Measurements from ENCODE around the gene CENPS. TPM values are rescaled to one million over a fixed set of nuclear protein-coding genes. Genes with fewer than 3 reads are reported as not detected.

Gene CENPS
- total RNA-seq, 1 experiment from 2014 or later = 20.1 TPM

- peak overlapping the region; percentile 84 for H3K27ac Mint-ChIP-seq (ENCODE audit: unreplicated experiment)
- no TSS peak for BruUV-seq (replicated peaks)
- Histone ChIP-seq H3K4me1 (peaks cover 14% of the 10 kb centered on the region; the same call in 1 of the 2 replicates), H3K36me3 (ENCODE audit: control insufficient read depth, insufficient read depth, low read length) (no peaks in the 10 kb centered on the region; the same call in 1 of the 2 replicates), H3K9me3 (no peaks in the 10 kb centered on the region), H3K4me3 (ENCODE audit: low read depth, low read length) (peak overlapping the region; percentile 77), H3K27me3 (replicated peaks; ENCODE audit: control insufficient read depth, insufficient read depth, low read length) (no peaks in the 10 kb centered on the region)
- peaks cover 5% of the 10 kb centered on the region for H3K4me1 Mint-ChIP-seq (ENCODE audit: low read depth, unreplicated experiment)
- no peak for TF ChIP-seq CTCF (IDR thresholded peaks at IDR 0.05; ENCODE audit: insufficient read depth in 1 of 2, low read depth in 1 of 2, low read length in 1 of 2, severe bottlenecking in 1 of 2, unreplicated experiment in 1 of 2)
- intact Hi-C loops (cut with micrococcal nuclease; ENCODE audit: unreplicated experiment) = no loop called here
- no peak for DNase-seq
- no peaks in the 10 kb centered on the region for H3K9me3 Mint-ChIP-seq (ENCODE audit: unreplicated experiment)
- ChIA-PET CTCF (interaction anchor here (2.4 kb wide), 1 partner anchor 22 kb away, joined by 16 read pairs; no protein-coding TSS in a partner anchor), POLR2A (interaction anchor here (0.6 to 2.0 kb wide), 3 partner anchors 12 to 1388 kb away, joined by 4 to 17 read pairs (median 12); no protein-coding TSS in a partner anchor)
- H3K27me3 Mint-ChIP-seq (ENCODE audit: insufficient read depth, unreplicated experiment) = no peaks in the 10 kb centered on the region
- H3K4me3 Mint-ChIP-seq (ENCODE audit: unreplicated experiment) = peak overlapping the region; percentile 93
- peaks cover 63% of the 10 kb centered on the region for H3K36me3 Mint-ChIP-seq (ENCODE audit: insufficient read depth, unreplicated experiment)
These were observed 30.2 kb upstream of the CENPS start for GRCh38 chr1:10400013-10400412.

- TF ChIP-seq CTCF (IDR thresholded peaks at IDR 0.05; ENCODE audit: insufficient read depth in 1 of 2, low read depth in 1 of 2, low read length in 1 of 2, severe bottlenecking in 1 of 2, unreplicated experiment in 1 of 2) = no peak
- no peaks in the 10 kb centered on the region for H3K9me3 Mint-ChIP-seq (ENCODE audit: unreplicated experiment)
- DNase-seq = no peak
- Histone ChIP-seq H3K27me3 (replicated peaks; ENCODE audit: control insufficient read depth, insufficient read depth, low read length) (no peaks in the 10 kb centered on the region), H3K36me3 (ENCODE audit: control insufficient read depth, insufficient read depth, low read length) (no peaks in the 10 kb centered on the region; the same call in 1 of the 2 replicates), H3K4me3 (ENCODE audit: low read depth, low read length) (no peak overlapping the region), H3K9me3 (no peaks in the 10 kb centered on the region), H3K4me1 (peaks cover 14% of the 10 kb centered on the region; the same call in 1 of the 2 replicates)
- intact Hi-C loops (cut with micrococcal nuclease; ENCODE audit: unreplicated experiment) = no loop called here
- H3K4me1 Mint-ChIP-seq (ENCODE audit: low read depth, unreplicated experiment) = peaks cover 5% of the 10 kb centered on the region
- POLR2A ChIA-PET = no interaction called here
- H3K27me3 Mint-ChIP-seq (ENCODE audit: insufficient read depth, unreplicated experiment) = no peaks in the 10 kb centered on the region
- H3K27ac Mint-ChIP-seq (ENCODE audit: unreplicated experiment) = peak overlapping the region; percentile 77
- peak overlapping the region; percentile 11 for H3K4me3 Mint-ChIP-seq (ENCODE audit: unreplicated experiment)
- H3K36me3 Mint-ChIP-seq (ENCODE audit: insufficient read depth, unreplicated experiment) = peaks cover 67% of the 10 kb centered on the region
- BruUV-seq (replicated peaks) = no TSS peak
- CTCF ChIA-PET = no interaction called here
These were observed 29.0 kb upstream of the CENPS start for GRCh38 chr1:10401281-10401680.

GRCh38 chr1:10402729-10403274, 27.4 kb upstream of the CENPS start:
- H3K36me3 ChIP-seq (ENCODE audit: control insufficient read depth, insufficient read depth, low read length) = no peaks in the 10 kb centered on the region; the same call in none of the 2 replicates
- Mint-ChIP-seq H3K27ac (ENCODE audit: unreplicated experiment) (no peak overlapping the region), H3K4me1 (ENCODE audit: low read depth, unreplicated experiment) (peaks cover 5% of the 10 kb centered on the region), H3K9me3 (ENCODE audit: unreplicated experiment) (no peaks in the 10 kb centered on the region), H3K4me3 (ENCODE audit: unreplicated experiment) (no peak overlapping the region), H3K27me3 (ENCODE audit: insufficient read depth, unreplicated experiment) (no peaks in the 10 kb centered on the region), H3K36me3 (ENCODE audit: insufficient read depth, unreplicated experiment) (peaks cover 81% of the 10 kb centered on the region)
- intact Hi-C loops (cut with micrococcal nuclease; ENCODE audit: unreplicated experiment) = no loop called here
- CTCF ChIA-PET = no interaction called here
- no peak for DNase-seq
- TF ChIP-seq CTCF (IDR thresholded peaks at IDR 0.05; ENCODE audit: insufficient read depth in 1 of 2, low read depth in 1 of 2, low read length in 1 of 2, severe bottlenecking in 1 of 2, unreplicated experiment in 1 of 2) = no peak
- H3K4me1 ChIP-seq = peaks cover 14% of the 10 kb centered on the region; the same call in 1 of the 2 replicates
- POLR2A ChIA-PET = no interaction called here
- no peaks in the 10 kb centered on the region for H3K27me3 ChIP-seq (replicated peaks; ENCODE audit: control insufficient read depth, insufficient read depth, low read length)
- BruUV-seq (replicated peaks) = no TSS peak
- H3K4me3 ChIP-seq (ENCODE audit: low read depth, low read length) = no peak overlapping the region
- H3K9me3 ChIP-seq = no peaks in the 10 kb centered on the region
